ENCODE results near the gene TMEM239. TPM values are rescaled to one million over a fixed set of nuclear protein-coding genes. Genes with fewer than 3 reads are reported as not detected.

The TMEM239 gene
- total and polyA plus RNA-seq, 8 donors, result not detected

- no peaks in the 10 kb centered on the region for H3K9me3 ChIP-seq
- DNase-seq (no peak), FAIRE-seq (no peak), ATAC-seq (peak in 1 of 4 donors; percentile 30)
- H3K27ac ChIP-seq, result no peak overlapping the region
- no peak overlapping the region for H3K4me3 ChIP-seq
- no peaks in the 10 kb centered on the region for H3K27me3 ChIP-seq
- H3K4me1 ChIP-seq, result no peaks in the 10 kb centered on the region
- 87 to 90% methylated on average over 4 of the region's 4 CpGs for WGBS, 2 donors
- H3K36me3 ChIP-seq, result peaks cover 0 to 7% (median 0%) of the 10 kb centered on the region in 3 donors
- intact Hi-C loops (cut with DNase I), result no loop called here
- no peak for TF ChIP-seq CTCF (IDR thresholded peaks at IDR 0.05)
These were observed 43.4 kb downstream of the TMEM239 start for GRCh38 chr20:2859330-2860121.

DNA sequence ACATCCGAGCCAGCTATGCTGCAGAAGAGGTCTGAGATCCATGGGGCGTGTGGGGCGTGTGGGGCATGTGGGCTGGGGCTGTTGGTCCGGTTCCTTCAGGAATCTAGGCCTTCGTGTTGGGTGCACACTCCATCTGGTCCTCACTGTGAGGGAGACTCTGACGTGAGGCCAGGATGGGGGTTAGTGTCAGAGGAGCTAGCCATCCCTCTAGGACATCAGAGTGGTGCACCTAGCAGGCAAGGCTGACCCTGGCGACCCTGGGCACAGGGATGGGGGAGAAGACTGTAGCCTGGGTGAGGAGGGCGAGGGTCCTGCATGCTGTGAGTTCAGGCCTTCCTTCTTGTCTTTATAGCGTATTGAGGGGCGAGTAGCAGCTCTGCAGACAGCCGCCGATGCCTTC is 48.5 kb downstream of the TMEM239 start:
- Histone ChIP-seq H3K27me3 (no peaks in the 10 kb centered on the region), H3K4me3 (no peak overlapping the region), H3K36me3 (peaks cover 0 to 7% (median 4%) of the 10 kb centered on the region in 3 donors), H3K4me1 (no peaks in the 10 kb centered on the region), H3K27ac (no peak overlapping the region), H3K9me3 (no peaks in the 10 kb centered on the region)
- WGBS, 2 donors, result 93 to 96% methylated on average over 12 of the region's 12 CpGs
- no peak for TF ChIP-seq CTCF (IDR thresholded peaks at IDR 0.05)
- DNase-seq (no peak), FAIRE-seq (no peak), ATAC-seq (no peak)
- intact Hi-C loops (cut with DNase I), result no loop called here

DNA sequence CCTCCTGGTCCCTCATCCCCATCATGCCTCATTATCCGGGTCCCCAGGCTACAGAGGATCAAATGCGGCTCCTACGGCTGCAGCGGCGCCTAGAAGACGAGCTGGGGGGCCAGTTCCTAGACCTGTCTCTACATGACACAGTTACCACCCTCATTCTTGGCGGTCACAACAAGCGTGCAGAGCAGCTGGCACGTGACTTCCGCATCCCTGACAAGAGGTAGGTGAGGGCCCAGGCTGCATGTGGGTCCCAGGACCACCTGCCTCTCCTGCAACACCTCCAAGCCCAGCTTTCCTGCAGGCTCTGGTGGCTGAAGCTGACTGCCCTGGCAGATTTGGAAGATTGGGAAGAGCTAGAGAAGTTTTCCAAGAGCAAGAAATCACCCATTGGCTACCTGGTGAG is 48.9 kb downstream of the TMEM239 start:
- Histone ChIP-seq H3K4me1 (no peaks in the 10 kb centered on the region), H3K27me3 (no peaks in the 10 kb centered on the region), H3K9me3 (no peaks in the 10 kb centered on the region), H3K36me3 (peaks cover 0 to 7% (median 4%) of the 10 kb centered on the region in 3 donors), H3K4me3 (no peak overlapping the region), H3K27ac (no peak overlapping the region)
- FAIRE-seq (no peak), ATAC-seq (no peak), DNase-seq (no peak)
- intact Hi-C loops (cut with DNase I), result no loop called here
- no peak for TF ChIP-seq CTCF (IDR thresholded peaks at IDR 0.05)
- 96 to 98% methylated on average over 10 of the region's 10 CpGs for WGBS, 2 donors

- Histone ChIP-seq H3K4me3 (no peak overlapping the region), H3K4me1 (no peaks in the 10 kb centered on the region), H3K9me3 (no peaks in the 10 kb centered on the region), H3K27ac (no peak overlapping the region), H3K36me3 (peaks cover 0 to 6% (median 4%) of the 10 kb centered on the region in 3 donors), H3K27me3 (no peaks in the 10 kb centered on the region)
- DNase-seq, result no peak
- intact Hi-C loops (cut with DNase I), result no loop called here
- TF ChIP-seq CTCF (IDR thresholded peaks at IDR 0.05), result no peak
- no peak for ATAC-seq
- 96 to 98% methylated on average over 3 of the region's 3 CpGs for WGBS, 2 donors
- no peak for FAIRE-seq
These were observed 49.5 kb downstream of the TMEM239 start for GRCh38 chr20:2865630-2866029.

GRCh38 chr20:2866236-2866635 is 50.1 kb downstream of the TMEM239 start:
- FAIRE-seq (no peak), ATAC-seq (no peak), DNase-seq (no peak)
- intact Hi-C loops (cut with DNase I), result no loop called here
- TF ChIP-seq CTCF (IDR thresholded peaks at IDR 0.05), result no peak
- 91 to 94% methylated on average over 11 of the region's 11 CpGs for WGBS, 2 donors
- Histone ChIP-seq H3K4me3 (no peak overlapping the region), H3K36me3 (peaks cover 0 to 4% (median under 1%) of the 10 kb centered on the region in 3 donors), H3K27ac (no peak overlapping the region), H3K9me3 (no peaks in the 10 kb centered on the region), H3K4me1 (peaks cover 0 to under 1% (median 0%) of the 10 kb centered on the region in 3 donors), H3K27me3 (no peaks in the 10 kb centered on the region)

Measured in pancreas (tissue), 10 donors.